HT-29 (cell line): ENCODE data around the gene EDIL3. TPM values are rescaled to one million over a fixed set of nuclear protein-coding genes. Genes with fewer than 3 reads are reported as not detected.

Experiments used
- DNase-seq: peaks from one replicate; pipeline ENCODE4 v3.0.0-alpha.2; 2015; ENCODE audit warnings: low spot score
- small RNA-seq: library from RNA; depleted of rRNA; stranded (forward); fragments of <200 nt; gene quantifications from one replicate; pipeline ENCODE3, GENCODE V24; 2014
- total RNA-seq: library from RNA; depleted of rRNA; stranded (reverse); fragments of >200 nt; shearing (Covaris generic); gene quantifications from 2 replicates; pipeline ENCODE4 v1.2.3, GENCODE V29; 2014

The EDIL3 gene
- total RNA-seq, 1 experiment from 2014 or later, result not detected

- DNase-seq, result no peak
These were observed 471.1 kb downstream of the EDIL3 start for GRCh38 chr5:83913593-83913992.

- no peak for DNase-seq
These were observed 473.2 kb downstream of the EDIL3 start for GRCh38 chr5:83911367-83911919.

GRCh38 chr5:83900306-83900705, 484.4 kb downstream of the EDIL3 start:
- no peak for DNase-seq

GRCh38 chr5:83899326-83899970, 485.2 kb downstream of the EDIL3 start:
- no peak for DNase-seq

GRCh38 chr5:83895860-83896259, 488.8 kb downstream of the EDIL3 start:
- DNase-seq, result no peak

- no peak for DNase-seq
These were observed 493.4 kb downstream of the EDIL3 start for GRCh38 chr5:83891261-83891660.

Small RNA genes lying within 50 kb of the gene (small RNA-seq; reads per million reads assigned to genes)
- not detected for gene RNU6-448P
